KMS-11 (cell line): ENCODE data around the gene SUCLG2.

ENCODE experiments used
- H2AFZ ChIP-seq: fragments of 200-600 bp; sonication (generic); 2 replicates; pipeline ENCODE4 v1.6.1; 2016; ENCODE audit warnings: antibody characterized with exemption, mixed run types, low read depth
- H3K27ac ChIP-seq: fragments of 200-600 bp; sonication (generic); 2 replicates; pipeline ENCODE4 v1.6.1; 2016; ENCODE audit warnings: mild to moderate bottlenecking, mixed run types
- H3K27me3 ChIP-seq: fragments of 200-600 bp; sonication (generic); 2 replicates; pipeline ENCODE4 v1.6.1; 2017; ENCODE audit warnings: mild to moderate bottlenecking, low read depth, mixed run types, moderate library complexity; ENCODE audit not compliant: insufficient read depth
- H3K36me3 ChIP-seq: fragments of 200-600 bp; sonication (generic); 2 replicates; pipeline ENCODE4 v1.6.1; 2017; ENCODE audit warnings: mild to moderate bottlenecking, mixed run types; ENCODE audit not compliant: insufficient read depth
- H3K4me1 ChIP-seq: fragments of 200-600 bp; sonication (generic); 2 replicates; pipeline ENCODE4 v1.6.1; 2016; ENCODE audit warnings: mild to moderate bottlenecking, low read depth, mixed run types; ENCODE audit not compliant: poor library complexity, severe bottlenecking
- H3K4me2 ChIP-seq: fragments of 200-600 bp; sonication (generic); 2 replicates; pipeline ENCODE4 v1.7.0; 2016; ENCODE audit warnings: mild to moderate bottlenecking, mixed run types
- H3K4me3 ChIP-seq: fragments of 200-600 bp; sonication (generic); IDR thresholded peaks from 2 replicates; pipeline ENCODE4 v1.6.1; 2017; ENCODE audit warnings: low read depth, low read length, mixed read lengths; ENCODE audit not compliant: insufficient read depth
- H3K79me2 ChIP-seq: fragments of 200-600 bp; sonication (generic); 2 replicates; pipeline ENCODE4 v1.6.1; 2016; ENCODE audit warnings: low read depth, mixed run types; ENCODE audit not compliant: insufficient read depth
- H3K9ac ChIP-seq: fragments of 200-600 bp; sonication (generic); 2 replicates; pipeline ENCODE4 v1.6.1; 2016; ENCODE audit warnings: mild to moderate bottlenecking, mixed run types
- H4K20me1 ChIP-seq: fragments of 200-600 bp; sonication (generic); 2 replicates; pipeline ENCODE4 v1.6.1; 2016; ENCODE audit warnings: mild to moderate bottlenecking, mixed run types; ENCODE audit not compliant: insufficient read depth
- CTCF ChIP-seq: fragments of 200-600 bp; sonication (generic); conservative IDR thresholded peaks from 2 replicates; pipeline ENCODE4 v1.6.1; 2017; ENCODE audit warnings: low read depth, mild to moderate bottlenecking, antibody characterized with exemption, low read length, moderate library complexity, mixed read lengths

The SUCLG2 gene

GRCh38 chr3:67559029-67559605 lies 95.3 kb downstream of the SUCLG2 start:
- H3K27ac ChIP-seq: no peak overlapping the region
- no peak overlapping the region for H2AFZ ChIP-seq
- H4K20me1 ChIP-seq: no peaks in the 10 kb centered on the region
- no peaks in the 10 kb centered on the region for H3K4me1 ChIP-seq
- no peak overlapping the region for H3K9ac ChIP-seq
- H3K4me3 ChIP-seq: no peak overlapping the region
- no peaks in the 10 kb centered on the region for H3K27me3 ChIP-seq
- no peaks in the 10 kb centered on the region for H3K79me2 ChIP-seq
- H3K36me3 ChIP-seq: no peaks in the 10 kb centered on the region
- no peak for TF ChIP-seq CTCF
- H3K4me2 ChIP-seq: no peak overlapping the region

GRCh38 chr3:67558426-67558825 lies 96.0 kb downstream of the SUCLG2 start:
- Histone ChIP-seq H3K9ac (no peak overlapping the region), H3K4me2 (no peak overlapping the region), H3K27ac (no peak overlapping the region), H3K4me1 (no peaks in the 10 kb centered on the region), H3K27me3 (no peaks in the 10 kb centered on the region), H3K79me2 (no peaks in the 10 kb centered on the region), H2AFZ (no peak overlapping the region), H3K36me3 (no peaks in the 10 kb centered on the region), H4K20me1 (no peaks in the 10 kb centered on the region), H3K4me3 (no peak overlapping the region)
- no peak for TF ChIP-seq CTCF

GRCh38 chr3:67557848-67558355 lies 96.5 kb downstream of the SUCLG2 start:
- Histone ChIP-seq H3K4me1 (no peaks in the 10 kb centered on the region), H3K27ac (no peak overlapping the region), H3K36me3 (no peaks in the 10 kb centered on the region), H3K79me2 (no peaks in the 10 kb centered on the region), H4K20me1 (no peaks in the 10 kb centered on the region), H3K4me2 (no peak overlapping the region), H2AFZ (no peak overlapping the region), H3K4me3 (no peak overlapping the region), H3K27me3 (no peaks in the 10 kb centered on the region), H3K9ac (no peak overlapping the region)
- no peak for TF ChIP-seq CTCF

GRCh38 chr3:67551361-67552016 lies 102.9 kb downstream of the SUCLG2 start:
- no peaks in the 10 kb centered on the region for H3K36me3 ChIP-seq
- no peaks in the 10 kb centered on the region for H3K4me1 ChIP-seq
- H3K4me2 ChIP-seq: no peak overlapping the region
- no peak overlapping the region for H2AFZ ChIP-seq
- no peak overlapping the region for H3K27ac ChIP-seq
- no peaks in the 10 kb centered on the region for H3K27me3 ChIP-seq
- no peak overlapping the region for H3K9ac ChIP-seq
- no peak overlapping the region for H3K4me3 ChIP-seq
- H3K79me2 ChIP-seq: no peaks in the 10 kb centered on the region
- no peaks in the 10 kb centered on the region for H4K20me1 ChIP-seq
- TF ChIP-seq CTCF: no peak
